ENCODE measurements around the gene SH3RF3. TPM values are rescaled to one million over a fixed set of nuclear protein-coding genes. Genes with fewer than 3 reads are reported as not detected.

Gene SH3RF3
- total RNA-seq, 2 donors from 2014 or later = 1.0 to 1.7 TPM

- peaks cover 0 to 4% of the 10 kb centered on the region in 2 donors for H3K9me3 Mint-ChIP-seq
- ATAC-seq (no peak), DNase-seq (ENCODE audit: low spot score in 2 of 2) (no peak)
- no peaks in the 10 kb centered on the region for H3K36me3 Mint-ChIP-seq
- no peak overlapping the region for H3K27ac Mint-ChIP-seq
These were observed 344.0 kb downstream of the SH3RF3 start for GRCh38 chr2:109472974-109473373.

GRCh38 chr2:109473616-109474318 lies 344.8 kb downstream of the SH3RF3 start:
- ATAC-seq (no peak), DNase-seq (ENCODE audit: low spot score in 2 of 2) (no peak)
- Mint-ChIP-seq H3K27ac (peak overlapping the region in 1 of 2 donors; percentile 57), H3K36me3 (no peaks in the 10 kb centered on the region), H3K9me3 (peaks cover 0 to 4% of the 10 kb centered on the region in 2 donors)

- ATAC-seq = no peak
- no peaks in the 10 kb centered on the region for H3K36me3 Mint-ChIP-seq
- no peak for DNase-seq (ENCODE audit: low spot score in 2 of 2)
- peaks cover 0 to 4% of the 10 kb centered on the region in 2 donors for H3K9me3 Mint-ChIP-seq
- no peak overlapping the region for H3K27ac Mint-ChIP-seq
These were observed 345.4 kb downstream of the SH3RF3 start for GRCh38 chr2:109474319-109474825.

- Mint-ChIP-seq H3K9me3 (peaks cover 0 to under 1% of the 10 kb centered on the region in 2 donors), H3K27ac (no peak overlapping the region), H3K36me3 (no peaks in the 10 kb centered on the region)
- ATAC-seq = peak; percentile 70 to 97
- peak in 1 of 2 donors; percentile 18 for DNase-seq (ENCODE audit: low spot score in 2 of 2)
These were observed 346.7 kb downstream of the SH3RF3 start for GRCh38 chr2:109475531-109476210.

- ATAC-seq = no peak
- Mint-ChIP-seq H3K36me3 (no peaks in the 10 kb centered on the region), H3K9me3 (no peaks in the 10 kb centered on the region), H3K27ac (no peak overlapping the region)
- DNase-seq (ENCODE audit: low spot score in 2 of 2) = no peak
These were observed 347.8 kb downstream of the SH3RF3 start for GRCh38 chr2:109476641-109477441.

GRCh38 chr2:109478906-109479493 lies 350.0 kb downstream of the SH3RF3 start:
- Mint-ChIP-seq H3K9me3 (no peaks in the 10 kb centered on the region), H3K27ac (no peak overlapping the region)
- DNase-seq (ENCODE audit: low spot score in 2 of 2) = no peak

GRCh38 chr2:109479804-109480203 lies 350.8 kb downstream of the SH3RF3 start:
- H3K36me3 Mint-ChIP-seq = no peaks in the 10 kb centered on the region
- no peak for ATAC-seq
- no peak overlapping the region for H3K27ac Mint-ChIP-seq
- DNase-seq (ENCODE audit: low spot score in 2 of 2) = no peak
- no peaks in the 10 kb centered on the region for H3K9me3 Mint-ChIP-seq

More at GRCh38 chr2:109478906-109479493, 350.0 kb downstream of the SH3RF3 start:
- no peak for ATAC-seq
- no peaks in the 10 kb centered on the region for H3K36me3 Mint-ChIP-seq

GRCh38 chr2:109480486-109481195 lies 351.6 kb downstream of the SH3RF3 start:
- Mint-ChIP-seq H3K27ac (no peak overlapping the region), H3K36me3 (no peaks in the 10 kb centered on the region), H3K9me3 (no peaks in the 10 kb centered on the region)
- ATAC-seq (no peak), DNase-seq (ENCODE audit: low spot score in 2 of 2) (no peak)

GRCh38 chr2:109481196-109481555 lies 352.2 kb downstream of the SH3RF3 start:
- Mint-ChIP-seq H3K36me3 (no peaks in the 10 kb centered on the region), H3K27ac (no peak overlapping the region), H3K9me3 (no peaks in the 10 kb centered on the region)
- no peak for DNase-seq (ENCODE audit: low spot score in 2 of 2)
- ATAC-seq = no peak

GRCh38 chr2:109481599-109481998 lies 352.6 kb downstream of the SH3RF3 start:
- no peak for ATAC-seq
- DNase-seq (ENCODE audit: low spot score in 2 of 2) = no peak
- H3K36me3 Mint-ChIP-seq = no peaks in the 10 kb centered on the region
- no peak overlapping the region for H3K27ac Mint-ChIP-seq
- H3K9me3 Mint-ChIP-seq = no peaks in the 10 kb centered on the region

- H3K9me3 Mint-ChIP-seq = no peaks in the 10 kb centered on the region
- H3K27ac Mint-ChIP-seq = no peak overlapping the region
- H3K36me3 Mint-ChIP-seq = no peaks in the 10 kb centered on the region
- no peak for DNase-seq (ENCODE audit: low spot score in 2 of 2)
- no peak for ATAC-seq
These were observed 353.4 kb downstream of the SH3RF3 start for GRCh38 chr2:109482361-109482861.

GRCh38 chr2:109486711-109487535 lies 357.9 kb downstream of the SH3RF3 start:
- no peaks in the 10 kb centered on the region for H3K9me3 Mint-ChIP-seq
- H3K36me3 Mint-ChIP-seq = no peaks in the 10 kb centered on the region
- ATAC-seq (no peak), DNase-seq (ENCODE audit: low spot score in 2 of 2) (no peak)
- H3K27ac Mint-ChIP-seq = peak overlapping the region in 1 of 2 donors; percentile 15

GRCh38 chr2:109487536-109487869 lies 358.5 kb downstream of the SH3RF3 start:
- ATAC-seq (no peak), DNase-seq (ENCODE audit: low spot score in 2 of 2) (no peak)
- Mint-ChIP-seq H3K27ac (no peak overlapping the region), H3K36me3 (no peaks in the 10 kb centered on the region), H3K9me3 (no peaks in the 10 kb centered on the region)

- H3K27ac Mint-ChIP-seq = no peak overlapping the region
- no peaks in the 10 kb centered on the region for H3K9me3 Mint-ChIP-seq
- ATAC-seq (no peak), DNase-seq (ENCODE audit: low spot score in 2 of 2) (no peak)
- no peaks in the 10 kb centered on the region for H3K36me3 Mint-ChIP-seq
These were observed 359.1 kb downstream of the SH3RF3 start for GRCh38 chr2:109487871-109488655.

GRCh38 chr2:109489296-109489695 lies 360.3 kb downstream of the SH3RF3 start:
- no peak for DNase-seq (ENCODE audit: low spot score in 2 of 2)
- Mint-ChIP-seq H3K36me3 (no peaks in the 10 kb centered on the region), H3K27ac (no peak overlapping the region), H3K9me3 (no peaks in the 10 kb centered on the region)
- ATAC-seq = no peak
